ENCODE data around the gene YBX2. TPM values are rescaled to one million over a fixed set of nuclear protein-coding genes. Genes with fewer than 3 reads are reported as not detected.
A peak's percentile ranks its signal among the peaks of the same experiment; 100 is the strongest.

Gene YBX2
- total RNA-seq, 6 donors from 2014 or later: 0.14 to 2.2 (median 1.2) TPM; not detected in 1

GRCh38 chr17:7279448-7279847, 15.0 kb downstream of the YBX2 start:
- peaks cover 23 to 29% (median 24%) of the 10 kb centered on the region in 4 donors for H3K4me1 ChIP-seq
- TF ChIP-seq POLR2A (IDR thresholded peaks at IDR 0.05) (no peak), POLR2AphosphoS5 (IDR thresholded peaks at IDR 0.05) (no peak), EP300 (IDR thresholded peaks at IDR 0.05) (no peak), CTCF (IDR thresholded peaks at IDR 0.05) (no peak)
- H3K9me3 ChIP-seq: no peaks in the 10 kb centered on the region
- H3K27me3 ChIP-seq: peaks cover 0 to 12% (median 4%) of the 10 kb centered on the region in 4 donors
- ATAC-seq (ENCODE audit: low FRiP score in 2 of 2): no peak
- 85 to 92% methylated on average over 8 of the region's 8 CpGs for WGBS, 2 donors
- DNase-seq: no peak
- H3K4me3 ChIP-seq: no peak overlapping the region
- no peaks in the 10 kb centered on the region for H3K36me3 ChIP-seq
- H3K27ac ChIP-seq: no peak overlapping the region

- TF ChIP-seq POLR2A (IDR thresholded peaks at IDR 0.05): no peak
- WGBS, 2 donors: 50 to 68% methylated on average over 1 of the region's 1 CpG
- Histone ChIP-seq H3K36me3 (no peaks in the 10 kb centered on the region), H3K27ac (no peak overlapping the region), H3K27me3 (peaks cover 0 to 12% (median 3%) of the 10 kb centered on the region in 4 donors), H3K4me3 (no peak overlapping the region), H3K4me1 (peaks cover 15 to 29% (median 20%) of the 10 kb centered on the region in 4 donors), H3K9me3 (no peaks in the 10 kb centered on the region)
- no peak for DNase-seq
- no peak for ATAC-seq (ENCODE audit: low FRiP score in 2 of 2)
These were observed 27.7 kb downstream of the YBX2 start for GRCh38 chr17:7266784-7267183.

GRCh38 chr17:7263801-7264078, 30.7 kb downstream of the YBX2 start:
- H3K4me1 ChIP-seq: peaks cover 24 to 59% (median 39%) of the 10 kb centered on the region in 4 donors
- ATAC-seq (ENCODE audit: low FRiP score in 2 of 2): no peak
- peaks cover 0 to 11% (median 5%) of the 10 kb centered on the region in 4 donors for H3K36me3 ChIP-seq
- peaks cover 0 to 19% (median 6%) of the 10 kb centered on the region in 4 donors for H3K27me3 ChIP-seq
- DNase-seq: no peak
- TF ChIP-seq POLR2A (IDR thresholded peaks at IDR 0.05) (no peak), EP300 (IDR thresholded peaks at IDR 0.05) (no peak), CTCF (IDR thresholded peaks at IDR 0.05) (no peak), POLR2AphosphoS5 (IDR thresholded peaks at IDR 0.05) (no peak)
- no peaks in the 10 kb centered on the region for H3K9me3 ChIP-seq
- H3K27ac ChIP-seq: peak overlapping the region in 3 of 4 donors; percentile 83 to 89 (median 84)
- peak overlapping the region in 3 of 4 donors; percentile 55 to 73 (median 56) for H3K4me3 ChIP-seq
- 33 to 45% methylated on average over 4 of the region's 4 CpGs for WGBS, 2 donors

- WGBS, 2 donors: 4 to 8% methylated on average over 26 of the region's 26 CpGs
- peaks cover 0 to 17% (median 9%) of the 10 kb centered on the region in 4 donors for H3K36me3 ChIP-seq
- DNase-seq (peak; percentile 61 to 85), ATAC-seq (ENCODE audit: low FRiP score in 2 of 2) (peak; percentile 45 to 70)
- peak overlapping the region; percentile 35 to 73 (median 56) for H3K4me3 ChIP-seq
- H3K4me1 ChIP-seq: peaks cover 24 to 62% (median 40%) of the 10 kb centered on the region in 4 donors
- H3K9me3 ChIP-seq: no peaks in the 10 kb centered on the region
- no peak for TF ChIP-seq EP300 (IDR thresholded peaks at IDR 0.05)
- TF ChIP-seq CTCF (IDR thresholded peaks at IDR 0.05): no peak
- TF ChIP-seq POLR2A (IDR thresholded peaks at IDR 0.05): no peak
- no peak for TF ChIP-seq POLR2AphosphoS5 (IDR thresholded peaks at IDR 0.05)
- peak overlapping the region; percentile 72 to 89 (median 84) for H3K27ac ChIP-seq
- peaks cover 0 to 19% (median 6%) of the 10 kb centered on the region in 4 donors for H3K27me3 ChIP-seq
These were observed 31.3 kb downstream of the YBX2 start for GRCh38 chr17:7262935-7263800.

GRCh38 chr17:7262192-7262934, 32.1 kb downstream of the YBX2 start, which contains the start of gene CLDN7:
Gene CLDN7 (minus strand): TSS chr17:7262478. CDS start chr17:7262043, 435 bp downstream.
- Histone ChIP-seq H3K27ac (peak within 1 kb of the TSS; percentile 82 to 89 (median 86)), H3K36me3 (peaks cover 1 to 25% (median 16%) of the 10 kb centered on the region in 4 donors), H3K27me3 (peaks cover 0 to 19% (median 6%) of the 10 kb centered on the region in 4 donors), H3K4me1 (peaks cover 24 to 62% (median 40%) of the 10 kb centered on the region in 4 donors), H3K4me3 (peak within 1 kb of the TSS; percentile 35 to 73 (median 56)), H3K9me3 (no peaks in the 10 kb centered on the region)
- ATAC-seq (ENCODE audit: low FRiP score in 2 of 2): peak; percentile 53 to 87
- DNase-seq: peak; percentile 93 to 94
- 12 to 16% methylated on average over 21 to 44 of the region's 64 CpGs for WGBS, 2 donors
- TF ChIP-seq POLR2A (IDR thresholded peaks at IDR 0.05) (peak in 3 of 4 donors; percentile 66 to 96 (median 84)), CTCF (IDR thresholded peaks at IDR 0.05) (peak in 2 of 6 experiments; percentile 14 to 16), EP300 (IDR thresholded peaks at IDR 0.05) (peak in 1 of 4 donors; percentile 3), POLR2AphosphoS5 (IDR thresholded peaks at IDR 0.05) (peak; percentile 73 to 92)
